ENCODE results near the gene PRKCE.
A peak's percentile ranks its signal among the peaks of the same experiment; 100 is the strongest.

The PRKCE gene

DNA sequence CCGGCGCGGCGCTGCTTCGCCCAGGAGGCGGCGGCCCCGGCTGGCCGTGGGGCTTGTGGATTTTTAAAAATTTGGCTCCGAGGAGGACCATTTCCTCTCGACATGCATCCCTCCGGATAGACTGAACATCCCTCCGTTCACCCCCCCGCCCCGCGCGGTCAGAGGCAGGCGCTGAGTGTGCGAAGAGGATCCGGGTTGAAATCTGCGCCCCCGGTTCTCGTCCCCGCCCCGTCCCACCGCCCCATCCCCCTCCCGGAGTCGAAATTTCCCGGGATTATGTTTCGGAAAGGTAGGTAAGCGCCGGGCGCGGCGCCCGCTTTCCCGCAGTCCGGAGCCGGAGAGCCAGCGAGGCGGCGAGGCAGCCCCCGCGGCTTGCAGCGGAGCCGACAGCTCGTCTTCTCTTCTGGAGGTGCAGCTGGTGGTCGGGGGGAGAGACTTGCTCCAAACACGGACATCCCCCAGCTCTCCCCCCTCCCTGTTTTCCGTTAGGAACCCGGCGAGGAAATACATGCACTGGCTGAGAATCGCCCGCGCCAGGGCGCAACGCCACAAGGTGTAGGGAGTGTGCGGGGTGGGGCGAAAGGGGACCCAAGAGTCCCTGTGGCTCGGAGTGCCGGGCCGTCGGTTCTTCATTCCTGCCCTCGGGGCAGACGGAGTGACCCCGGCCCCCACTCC is at the start of gene PRKCE:
Gene PRKCE (plus strand): TSS at position 261 of the 675 bp plus-strand sequence.
- peak; percentile 83 for DNase-seq

DNA sequence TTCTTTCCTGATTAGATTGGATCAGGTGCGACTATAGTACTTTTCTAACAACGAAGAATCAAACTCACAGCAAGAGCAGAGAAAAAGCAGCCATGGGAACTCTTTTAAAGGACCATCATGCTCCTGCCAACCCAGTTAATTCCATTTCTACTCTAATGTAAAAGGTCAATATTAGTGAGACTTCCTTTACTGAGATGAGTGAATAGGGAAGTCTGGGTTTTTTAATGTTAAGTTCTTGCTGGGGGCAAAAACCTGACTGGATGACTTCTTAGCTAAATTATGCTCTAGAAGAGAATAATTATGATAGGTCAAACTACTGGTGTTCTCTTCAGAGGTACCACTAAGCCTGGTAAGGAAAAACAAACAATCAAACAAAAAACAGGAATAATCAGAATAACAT is 48.9 kb upstream of the PRKCE start:
- DNase-seq: no peak

DNA sequence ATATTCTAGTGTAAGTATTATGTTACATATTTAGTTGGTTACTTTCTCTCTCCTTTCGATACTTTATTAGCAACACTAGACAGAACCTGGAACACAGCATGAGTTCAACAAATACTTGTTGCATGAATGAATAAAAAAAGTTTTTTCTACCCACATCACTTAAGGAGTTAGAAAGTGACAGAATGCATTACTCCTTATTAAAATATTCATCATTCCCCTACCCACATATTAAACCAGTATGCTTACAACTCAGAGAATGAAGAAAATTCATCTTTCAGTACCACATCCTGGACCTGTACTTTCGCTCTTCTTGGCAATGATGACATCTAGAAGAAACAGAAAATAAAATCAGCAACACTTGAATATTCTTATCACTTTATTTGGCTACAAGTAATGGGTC is 46.4 kb upstream of the PRKCE start:
- DNase-seq: no peak

DNA sequence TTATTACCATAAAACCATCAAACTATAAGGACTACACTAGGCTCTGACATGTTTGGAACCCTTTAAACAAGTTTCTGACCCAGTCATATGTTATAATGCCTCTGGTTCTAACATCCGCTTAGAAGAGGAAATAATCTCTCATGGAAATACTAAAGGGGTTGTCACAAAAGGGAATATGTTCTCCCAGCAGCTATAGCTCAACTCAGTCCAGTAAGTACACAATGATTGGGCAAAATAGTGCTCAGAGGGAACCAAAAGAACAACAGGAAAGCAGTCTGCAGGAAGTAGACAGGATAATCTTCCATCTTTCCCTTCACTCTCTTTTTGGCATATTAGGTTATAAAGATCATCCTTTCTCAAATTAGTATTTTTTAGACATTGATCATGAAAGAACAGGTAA is 44.7 kb upstream of the PRKCE start:
- no peak for DNase-seq

DNA sequence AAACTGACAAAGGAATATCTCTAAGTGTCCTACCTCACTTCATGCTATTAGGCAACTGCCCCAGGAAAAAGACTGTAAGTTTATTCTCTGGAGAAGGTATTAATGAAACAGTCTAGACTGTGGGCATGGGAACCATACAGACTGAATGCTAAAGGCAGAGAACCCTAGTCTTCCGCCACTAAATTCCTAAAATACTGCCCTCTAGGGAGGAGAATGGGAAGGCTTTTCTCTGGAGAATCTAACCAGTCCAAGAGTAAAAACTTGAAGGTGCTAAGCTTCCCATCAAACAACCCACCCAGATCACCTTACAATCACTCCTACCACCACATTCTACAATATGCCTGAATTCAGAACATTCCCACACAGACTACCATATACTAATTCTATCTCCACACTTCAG is 43.8 kb upstream of the PRKCE start:
- DNase-seq: no peak

DNA sequence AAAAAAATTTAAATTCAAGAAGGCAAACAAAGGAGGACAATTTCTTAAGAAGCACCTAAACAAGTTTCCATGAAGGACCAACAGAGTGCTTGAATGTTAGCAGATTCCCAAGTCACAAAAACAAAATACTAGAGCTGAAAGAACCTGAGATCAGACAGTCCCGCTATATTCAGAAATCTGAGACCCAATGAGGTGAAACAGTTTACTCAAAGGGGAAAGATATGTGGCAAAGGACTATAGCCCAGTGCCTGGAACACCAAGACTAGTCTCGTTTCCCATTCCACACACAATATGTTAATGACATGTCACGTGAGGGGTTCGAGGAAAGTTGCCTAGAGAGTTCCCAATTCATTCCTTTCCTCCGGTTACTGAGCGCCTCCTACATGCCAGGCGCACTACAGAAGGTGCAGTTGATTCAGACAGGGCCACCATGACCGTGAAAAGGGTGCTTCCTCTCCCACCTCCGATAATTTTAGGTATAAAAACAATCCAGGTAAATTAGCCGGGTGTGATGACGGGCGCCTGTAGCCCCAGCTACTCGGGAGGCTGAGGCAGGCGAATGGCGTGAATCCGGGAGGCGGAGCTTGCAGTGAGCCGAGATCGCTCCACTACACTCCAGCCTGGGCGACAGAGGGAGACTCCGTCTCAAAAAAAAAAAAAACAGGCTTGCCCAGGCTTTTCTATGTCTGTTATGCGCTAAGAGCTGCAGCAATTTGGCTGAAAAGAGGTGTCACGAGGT is 41.0 kb upstream of the PRKCE start:
- peak; percentile 82 for DNase-seq

DNA sequence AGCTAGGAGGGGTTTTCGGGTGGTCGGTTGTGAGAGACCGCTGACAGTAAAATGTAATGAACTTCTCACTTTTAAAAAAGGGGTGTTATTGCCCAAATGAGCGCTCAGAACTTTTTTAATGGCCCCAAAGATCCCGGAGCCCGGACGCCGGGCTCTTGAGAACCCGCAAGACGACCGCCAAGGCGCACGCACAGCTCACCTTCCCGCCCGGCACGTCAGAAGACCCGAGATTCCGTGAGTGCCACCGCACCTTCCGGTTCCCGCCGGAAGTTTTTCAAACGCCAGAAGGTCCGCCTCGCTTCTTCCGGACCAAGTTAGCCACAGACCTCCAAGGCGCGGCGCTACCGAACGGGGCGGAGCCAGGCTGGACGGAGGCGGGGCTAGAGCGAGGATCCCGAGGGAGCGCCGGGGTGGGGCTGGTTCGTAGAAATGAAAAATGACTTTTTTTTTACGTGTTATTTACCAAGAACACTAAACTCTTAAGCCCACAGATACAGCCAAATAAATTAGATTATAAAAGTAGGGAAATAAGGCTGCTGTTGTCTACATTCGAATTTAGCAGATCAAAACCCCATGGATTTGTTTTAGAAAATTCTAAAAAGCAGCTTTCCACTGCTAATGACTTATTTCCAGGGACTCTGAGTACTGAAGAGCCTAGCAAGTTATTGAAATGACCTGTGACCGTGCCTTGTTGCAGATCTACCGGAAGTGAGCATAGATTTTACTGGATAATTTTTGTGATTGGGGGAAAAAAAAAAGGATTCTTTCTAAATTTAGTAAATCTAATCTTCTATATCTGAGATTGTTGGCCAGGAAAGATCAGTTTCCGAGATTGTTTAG is 40.2 kb upstream of the PRKCE start, which contains the start of gene SRBD1:
Gene SRBD1 (minus strand): TSS at position 248 of the 840 bp plus-strand sequence. CDS start 5,826 bp downstream, outside the sequence.
- peak; percentile 96 for DNase-seq

DNA sequence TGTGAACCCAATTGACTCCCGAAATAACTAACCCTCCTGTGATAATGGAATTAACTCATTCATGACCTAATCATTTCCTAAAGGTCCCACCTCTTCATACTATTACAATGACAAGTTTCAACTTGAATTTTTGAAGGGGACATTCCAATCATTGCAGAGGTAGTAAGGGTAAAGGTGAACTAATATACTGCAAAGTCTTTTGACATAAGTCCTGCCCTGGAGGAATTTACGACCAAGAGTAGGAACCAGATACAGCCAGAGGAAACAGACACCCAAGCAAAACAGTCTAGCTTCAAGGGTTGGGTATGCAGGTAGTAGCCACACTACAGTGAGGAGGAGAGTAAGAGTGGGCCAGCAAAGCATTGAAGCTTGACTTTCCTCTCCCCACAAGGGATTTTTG is 39.2 kb upstream of the PRKCE start:
- DNase-seq: no peak

DNA sequence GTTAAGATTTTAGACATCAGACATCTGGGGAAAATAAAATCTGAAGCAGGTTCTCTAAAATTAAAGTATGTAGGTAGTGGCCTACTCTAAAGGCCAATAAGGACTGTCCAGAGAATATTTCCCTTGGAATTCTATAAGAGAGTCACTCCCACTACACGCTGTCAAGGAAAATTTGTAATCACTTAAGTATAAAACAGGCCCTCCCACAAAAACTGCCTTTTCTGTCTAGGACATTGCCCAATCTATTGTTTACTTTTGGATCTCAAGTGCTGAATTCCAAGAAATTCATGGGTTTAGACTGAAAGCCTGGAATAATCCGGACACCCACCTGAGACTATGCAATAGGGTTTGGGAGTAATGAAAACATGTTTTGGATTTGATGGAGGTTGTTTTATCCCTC is 38.7 kb upstream of the PRKCE start:
- no peak for DNase-seq

DNA sequence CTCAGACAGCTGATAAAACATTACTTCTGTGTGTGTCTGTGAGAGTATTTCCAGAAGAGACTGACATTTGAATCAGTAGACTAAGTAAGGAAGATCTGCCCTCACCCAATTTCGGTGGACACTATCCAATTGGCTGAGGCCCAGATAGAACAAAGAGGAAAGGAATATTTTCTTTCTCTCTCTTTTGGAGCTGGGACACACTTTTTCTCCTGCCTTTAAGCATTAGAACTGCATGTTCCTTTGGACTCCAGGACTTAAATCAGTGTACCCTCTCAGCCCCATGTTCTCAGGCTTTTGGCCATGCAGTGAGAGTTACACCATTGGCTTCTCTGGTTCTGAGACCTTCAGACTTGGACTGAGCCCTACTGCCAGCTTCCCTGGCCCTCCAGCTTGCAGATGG is 37.1 kb upstream of the PRKCE start:
- no peak for DNase-seq

DNA sequence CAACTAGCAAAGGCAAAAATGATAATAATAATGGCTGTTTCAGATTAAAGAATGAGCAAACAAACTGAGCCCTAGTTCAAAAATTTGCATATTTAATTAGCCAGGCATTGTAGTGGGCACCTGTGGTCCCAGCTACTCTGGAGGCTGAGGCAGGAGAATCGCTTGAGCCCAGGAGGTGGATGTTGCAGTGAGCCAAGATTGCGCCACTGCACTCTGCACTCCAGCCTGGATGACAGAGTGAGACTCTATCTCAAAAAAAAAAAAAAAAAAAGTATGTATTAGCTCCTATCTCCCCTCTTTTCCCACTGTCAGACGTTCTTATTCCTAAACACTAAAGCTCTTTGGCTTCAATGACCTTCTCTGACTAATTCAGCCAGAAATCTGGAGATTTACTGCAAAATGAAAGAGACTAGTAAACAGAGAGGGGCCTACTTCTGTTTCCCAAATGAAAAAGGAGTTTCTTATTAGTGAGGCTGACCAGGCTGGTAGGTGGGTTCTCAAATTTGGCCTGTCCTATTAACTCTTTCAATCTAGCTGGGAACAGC is 36.5 kb upstream of the PRKCE start:
- no peak for DNase-seq

DNA sequence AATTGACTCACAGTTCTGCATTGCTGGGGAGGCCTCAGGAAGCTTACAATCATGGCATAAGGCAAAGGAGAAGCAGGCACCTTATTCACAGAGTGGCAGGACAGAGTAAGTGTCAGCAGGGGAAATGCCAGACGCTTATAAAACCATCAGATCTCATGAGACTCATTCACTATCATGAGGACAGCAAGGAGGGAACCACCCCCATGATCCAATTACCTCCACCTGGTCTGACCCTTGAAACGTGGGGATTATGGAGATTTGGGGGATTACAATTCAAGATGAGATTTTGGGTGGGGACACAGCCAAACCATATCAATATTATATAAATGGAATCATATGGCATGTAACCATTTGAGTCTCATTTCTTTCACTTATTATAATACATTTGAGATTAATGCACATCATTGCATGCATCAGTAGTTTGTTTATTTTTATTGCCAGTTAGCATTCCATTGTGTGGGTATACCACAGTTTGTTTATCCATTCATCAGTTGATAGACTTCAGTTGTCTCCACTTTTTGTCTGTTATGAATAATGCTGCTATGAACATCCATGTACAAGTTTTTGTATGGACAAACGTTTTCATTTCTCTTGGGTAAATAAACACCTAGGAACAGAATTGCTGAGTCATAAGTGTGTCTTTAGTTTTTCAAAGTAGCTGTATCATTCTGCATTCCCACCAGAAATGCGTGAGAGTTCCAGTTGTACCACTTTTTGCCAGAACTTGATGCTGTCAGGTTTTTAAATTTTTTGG is 34.6 kb upstream of the PRKCE start:
- DNase-seq: no peak

DNA sequence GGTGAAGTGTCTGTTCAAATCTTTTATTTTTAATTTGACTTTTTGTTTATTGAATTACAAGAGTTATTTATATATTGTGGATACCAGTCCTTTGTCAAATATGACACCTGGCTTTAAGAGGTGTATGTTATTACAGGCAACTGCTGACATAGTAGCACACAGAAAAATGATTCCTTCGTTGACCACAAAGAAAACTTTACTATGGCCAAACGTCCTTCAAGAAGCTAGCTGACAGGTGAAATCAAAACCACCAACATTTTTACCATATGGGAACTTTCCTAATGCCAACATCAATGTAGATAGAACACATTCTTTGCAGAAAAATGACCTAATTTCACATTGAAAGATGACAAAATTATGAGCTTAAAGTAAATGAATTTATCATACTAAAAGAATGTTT is 34.0 kb upstream of the PRKCE start:
- DNase-seq: no peak

DNA sequence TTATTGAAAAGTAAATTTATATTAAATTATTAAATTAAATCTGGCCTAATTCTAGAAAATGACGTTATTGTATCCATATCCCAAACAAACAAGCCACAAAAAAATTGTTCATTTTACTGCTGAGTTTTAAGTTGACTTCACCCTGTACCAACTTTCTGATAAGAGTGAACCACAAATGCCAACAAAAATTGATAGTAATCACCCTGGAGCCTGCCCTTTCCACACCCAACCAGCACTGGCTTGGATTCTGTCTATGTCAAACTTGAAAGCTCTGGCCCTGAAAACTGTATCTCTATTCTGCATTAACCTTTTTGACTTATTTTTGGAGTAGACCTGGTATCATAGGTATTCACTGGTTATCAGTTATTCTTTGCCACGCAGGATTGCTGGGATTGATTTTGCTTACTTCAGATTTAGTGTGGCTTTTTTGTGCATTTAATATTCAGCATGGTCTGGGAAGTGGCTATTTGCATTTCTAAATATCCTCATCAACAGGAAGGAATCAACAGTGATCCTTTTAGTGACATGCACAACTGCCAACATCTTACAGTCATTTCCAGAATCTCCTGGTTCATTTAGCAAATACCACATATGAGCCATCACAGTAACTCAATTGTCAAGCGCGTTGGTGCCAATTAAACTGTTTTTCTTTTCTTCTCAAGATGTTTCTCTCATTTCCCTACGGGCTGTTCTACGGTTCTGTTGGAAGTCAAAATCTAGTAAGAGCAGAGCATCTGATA is 29.0 kb upstream of the PRKCE start:
- DNase-seq: no peak

DNA sequence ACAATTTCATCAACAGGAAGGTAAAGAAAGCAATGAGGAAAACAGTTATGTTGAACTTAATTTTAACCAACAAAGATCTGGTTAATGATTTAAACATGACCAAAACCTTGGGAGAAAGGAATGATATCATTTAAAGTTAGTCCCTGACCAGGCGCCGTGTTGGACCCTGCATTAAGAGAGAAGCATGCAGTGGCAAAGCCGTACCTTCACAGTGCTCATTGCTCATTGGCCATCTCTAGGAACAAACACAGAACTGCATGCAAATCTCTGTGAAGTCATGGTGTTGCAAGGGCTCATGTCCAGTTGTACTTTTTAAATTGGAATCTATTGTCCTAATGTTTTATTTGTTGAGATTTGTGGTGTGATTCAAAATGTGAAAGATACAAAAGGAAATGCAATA is 28.4 kb upstream of the PRKCE start:
- no peak for DNase-seq

DNA sequence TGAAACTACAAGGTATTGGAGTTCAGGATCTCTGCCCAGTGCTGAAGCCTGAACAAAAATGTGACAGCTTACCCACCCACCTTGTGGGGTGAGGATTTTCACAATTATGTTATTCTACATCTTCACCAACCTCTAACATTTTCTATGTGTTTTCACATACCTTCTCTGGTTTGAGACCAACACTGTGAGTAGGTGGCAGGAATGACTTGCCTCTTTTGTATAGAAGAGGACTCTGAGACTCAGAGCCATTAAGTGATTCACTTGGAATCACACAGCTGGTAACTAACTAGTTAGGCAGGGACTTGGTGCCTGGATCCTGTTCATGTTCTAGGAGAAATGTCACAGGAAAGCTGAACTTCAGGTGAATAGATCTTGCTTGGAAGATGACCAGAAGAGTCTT is 25.7 kb upstream of the PRKCE start:
- DNase-seq: no peak

DNA sequence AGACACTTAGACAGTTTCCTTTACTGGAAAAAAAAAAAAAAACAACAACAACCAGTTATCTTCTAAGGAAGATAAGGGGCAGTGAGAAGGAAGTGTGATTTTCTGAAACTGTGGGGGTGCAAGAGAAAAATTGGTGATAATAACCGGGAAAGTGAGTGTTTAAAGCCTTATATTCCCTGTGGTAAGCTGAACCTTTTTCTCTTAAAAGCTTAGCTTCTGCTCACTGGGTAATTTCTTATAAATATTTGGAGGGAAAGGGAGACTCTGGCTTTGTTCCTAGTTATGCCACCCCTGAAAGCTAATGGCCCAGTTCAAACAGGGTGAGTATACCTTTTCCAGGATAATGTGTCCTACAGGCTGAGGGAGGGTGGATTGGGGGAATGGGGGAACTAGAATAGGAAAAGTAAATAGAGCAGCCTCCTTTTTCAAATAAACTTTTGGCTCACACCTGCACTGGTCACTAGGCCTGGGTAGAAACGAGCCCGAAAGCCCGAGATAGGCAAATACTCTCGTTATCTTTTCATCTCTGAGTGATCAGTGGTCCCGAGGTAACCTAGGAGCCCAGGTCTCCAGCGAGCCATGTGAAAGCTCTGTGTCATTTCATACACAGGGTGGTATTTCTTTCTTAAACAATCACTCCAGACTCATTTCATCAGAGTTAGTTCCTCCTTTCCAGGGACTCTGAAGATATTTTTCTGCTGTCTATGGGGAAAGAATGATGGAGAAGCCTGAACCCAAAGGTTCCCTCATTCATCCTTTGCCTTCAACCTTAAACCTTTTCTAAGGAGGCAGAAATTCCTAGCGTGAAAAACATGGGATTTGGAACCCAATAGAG is 24.9 kb upstream of the PRKCE start:
- no peak for DNase-seq

DNA sequence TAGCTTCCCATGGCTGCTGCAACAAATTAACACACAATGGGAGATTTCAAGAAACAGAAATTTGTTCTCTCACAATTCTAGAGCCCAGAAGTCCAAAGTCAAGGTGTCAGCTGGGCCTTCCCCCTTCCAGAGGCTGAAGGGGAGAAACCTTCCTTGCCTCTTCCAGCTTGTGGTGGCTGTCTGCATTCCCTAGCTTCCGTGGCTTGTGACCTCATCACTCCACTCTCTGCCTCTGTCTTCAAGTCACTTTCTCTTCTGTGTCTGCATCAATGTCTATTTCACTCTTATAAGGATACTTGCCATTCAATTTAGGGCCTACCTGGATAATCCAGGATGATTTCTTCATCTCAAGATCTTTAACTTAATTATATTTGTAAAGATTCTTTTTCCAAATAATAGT is 23.6 kb upstream of the PRKCE start:
- DNase-seq: no peak

DNA sequence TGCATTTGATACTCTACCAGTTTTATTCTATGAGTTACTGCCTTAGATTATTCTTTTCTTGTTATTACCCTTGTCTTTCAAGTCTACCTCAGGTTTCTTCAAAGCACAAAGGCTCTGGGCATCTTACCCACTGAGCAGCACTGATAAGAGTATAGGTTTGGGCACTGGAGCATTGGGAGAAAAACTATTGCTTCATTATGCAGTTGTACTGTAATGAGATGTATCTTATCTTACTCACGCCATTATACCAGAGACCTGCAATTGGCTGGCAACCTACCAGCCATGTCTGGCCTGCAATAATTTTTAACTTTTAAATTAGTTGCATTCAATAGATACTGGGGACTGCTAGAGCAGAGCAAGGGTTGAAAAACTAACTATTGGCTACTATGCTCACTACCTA is 21.5 kb upstream of the PRKCE start:
- DNase-seq: no peak

DNA sequence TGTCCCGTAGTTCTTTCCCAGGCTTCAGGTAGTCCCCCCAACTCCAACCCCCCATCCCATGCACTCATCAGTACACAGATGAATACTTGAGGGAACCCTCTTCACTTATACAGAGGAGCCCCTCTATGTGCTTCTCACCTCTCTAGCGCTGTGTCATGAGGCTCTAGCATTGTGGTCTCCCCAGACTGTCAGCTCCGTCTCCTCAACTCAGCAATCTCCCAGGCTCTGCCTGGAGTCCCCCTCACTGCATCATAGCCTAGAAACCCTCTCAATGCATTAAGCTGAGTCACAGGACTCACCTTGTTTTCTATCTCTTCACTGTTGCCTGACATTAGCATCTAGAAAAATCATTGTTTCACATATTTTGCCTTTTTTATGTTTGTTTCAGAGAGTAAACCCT is 20.2 kb upstream of the PRKCE start:
- no peak for DNase-seq

DNA sequence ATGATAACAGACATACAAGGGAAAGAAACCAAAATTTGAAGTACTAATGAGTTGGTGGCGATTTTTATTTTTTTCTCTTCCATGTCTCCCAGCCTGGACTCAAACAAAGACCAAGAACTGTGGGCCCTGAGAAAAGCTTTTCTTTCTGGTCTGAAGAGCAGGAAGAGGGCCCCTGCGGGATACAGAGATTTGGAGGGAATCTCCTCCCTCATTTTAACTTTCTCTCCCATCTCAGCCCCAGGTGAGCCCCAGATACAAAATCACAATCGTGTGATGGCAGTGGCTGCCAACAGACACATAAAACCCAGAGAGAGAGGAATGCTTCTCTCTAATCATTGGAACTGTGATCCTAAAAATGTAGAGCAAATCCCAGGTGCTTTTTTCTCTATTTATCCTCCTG is 19.5 kb upstream of the PRKCE start:
- DNase-seq: no peak
